GM18505 (cell line): Measurements from ENCODE around the gene RBKS.
"Not testable (repeated sequence)": the region's sequence is repeated elsewhere in the genome, so short reads cannot be mapped to it uniquely, and the experiment has no call there.

Experiments used
- ATAC-seq: cut with Tn5 transposase; IDR thresholded peaks from one replicate; pipeline ENCODE4 v1.9.1; 2021; ENCODE audit not compliant: unreplicated experiment
- POLR2A ChIP-seq: IDR thresholded peaks from 4 replicates; pipeline ENCODE4 v1.6.1; 2011; ENCODE audit warnings: borderline replicate concordance; ENCODE audit not compliant: insufficient read depth, insufficient read length; ENCODE audit errors: extremely low read depth

Gene RBKS

DNA sequence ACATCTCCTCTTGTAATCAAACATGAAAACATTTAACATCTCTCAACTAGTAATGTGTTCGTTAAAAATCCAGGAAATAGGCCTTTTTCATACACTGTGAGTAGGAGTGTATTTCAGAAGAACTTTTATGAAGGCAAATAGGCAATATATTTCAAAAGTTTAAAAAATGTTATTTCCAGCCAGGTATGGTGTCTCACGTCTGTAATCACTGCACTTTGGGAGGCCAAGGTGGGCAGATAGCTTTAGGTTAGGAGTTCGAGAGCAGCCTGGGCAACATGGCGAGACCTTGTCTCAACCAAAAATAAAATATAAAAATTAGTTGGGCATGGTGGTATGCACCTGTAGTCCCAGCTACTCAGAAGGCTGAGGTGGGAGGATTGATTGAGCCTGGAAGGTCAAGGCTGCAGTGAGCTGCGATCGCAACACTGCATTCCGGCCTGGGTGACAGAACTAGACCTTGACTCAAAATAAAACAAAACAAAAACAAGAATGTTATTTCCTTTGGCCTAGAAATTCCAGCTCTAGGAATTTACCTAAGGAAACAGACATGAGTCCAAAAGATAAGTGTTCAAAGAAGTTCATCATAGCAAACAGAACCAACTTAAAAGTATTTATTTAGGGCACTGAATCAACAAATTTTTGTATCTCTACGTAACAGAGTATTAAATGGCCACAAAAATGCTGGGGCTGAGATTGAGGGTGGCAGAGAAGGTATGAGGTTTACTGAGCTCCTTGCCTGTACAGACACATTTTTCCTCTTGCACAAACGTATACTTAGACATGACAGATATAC, 14.9 kb downstream of the RBKS start:
- no peak for ATAC-seq
- TF ChIP-seq POLR2A = no peak

GRCh38 chr2:27873091-27873490, 17.1 kb downstream of the RBKS start:
- ATAC-seq = no peak
- no peak for TF ChIP-seq POLR2A

DNA sequence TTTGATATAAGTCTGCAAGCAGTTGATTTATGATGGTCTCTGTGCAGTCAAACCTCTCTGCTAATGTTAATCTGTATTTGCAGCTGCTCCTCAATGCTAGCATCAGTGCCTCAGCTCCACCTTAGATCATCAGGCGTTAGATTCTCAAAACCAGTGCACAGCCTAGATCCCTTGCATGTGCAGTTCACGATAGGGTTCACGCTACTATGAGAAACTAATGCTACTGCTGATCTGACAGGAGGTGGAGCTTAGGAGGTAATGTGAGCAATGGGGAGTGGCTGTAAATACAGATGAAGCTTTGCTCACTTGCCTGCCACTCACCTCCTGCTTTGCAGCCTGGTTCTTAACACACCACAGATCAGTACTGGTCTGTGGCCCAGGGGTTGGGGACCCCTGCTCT, 18.4 kb downstream of the RBKS start:
- no peak for TF ChIP-seq POLR2A
- ATAC-seq = no peak

DNA sequence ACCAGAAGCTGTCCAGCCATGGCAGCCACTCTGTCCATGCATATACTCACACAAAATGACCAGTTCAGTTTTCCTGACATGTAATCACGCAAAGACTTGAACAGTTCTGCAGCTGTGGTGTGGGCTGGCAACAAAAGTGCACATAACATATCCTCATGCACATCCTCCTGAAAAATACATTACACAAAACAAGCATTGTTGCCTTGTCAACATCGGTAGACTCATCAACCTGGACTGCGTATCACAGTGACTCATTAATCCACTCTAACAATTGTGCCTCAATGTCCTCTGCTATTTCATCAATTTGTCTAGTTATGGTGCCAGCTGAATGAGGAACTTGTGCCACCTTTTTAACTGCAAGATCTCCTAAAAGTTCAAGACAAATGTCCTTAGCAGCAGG, 19.5 kb downstream of the RBKS start:
- ATAC-seq = no peak
- TF ChIP-seq POLR2A = no peak

- ATAC-seq = no peak
- TF ChIP-seq POLR2A = no peak
Measured at GRCh38 chr2:27869763-27870162, 20.4 kb downstream of the RBKS start.

DNA sequence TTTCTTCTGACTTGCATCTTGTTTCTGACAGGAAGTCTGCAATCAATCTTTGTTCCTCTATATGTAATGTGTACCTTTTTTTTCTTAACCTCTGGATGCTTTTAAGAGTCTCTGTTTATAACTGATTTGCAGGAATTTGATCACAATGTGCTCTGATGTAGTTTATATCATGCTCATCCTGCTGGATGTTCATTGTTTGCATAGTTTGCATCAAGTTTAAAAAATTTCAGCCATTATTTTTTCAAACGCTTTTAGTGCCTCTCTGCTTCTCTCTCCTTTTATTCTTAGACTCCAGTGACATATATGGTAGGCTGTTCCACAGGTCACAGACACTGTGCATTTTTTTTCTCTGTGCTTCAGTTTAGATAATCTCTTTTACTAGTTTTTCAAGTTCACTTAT, 23.9 kb downstream of the RBKS start:
- no peak for ATAC-seq
- TF ChIP-seq POLR2A = no peak

DNA sequence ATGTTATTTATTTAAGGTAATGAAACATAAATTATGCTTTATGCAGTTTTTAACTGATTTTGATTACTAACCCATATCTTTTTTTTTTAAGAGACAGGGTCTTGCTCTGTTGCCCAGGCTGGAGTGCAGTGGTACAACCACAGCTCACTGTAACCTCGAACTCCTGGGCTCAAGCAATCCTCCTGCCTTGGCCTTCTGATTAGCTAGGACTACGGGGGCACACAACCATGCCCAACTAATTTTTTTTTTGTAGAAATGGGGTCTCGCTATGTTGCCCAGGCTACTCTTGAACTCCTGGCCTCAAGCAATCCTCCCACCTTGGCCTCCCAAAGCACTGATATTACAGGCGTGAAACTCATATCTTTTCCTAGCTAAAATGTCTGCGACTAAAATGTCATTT, 26.2 kb downstream of the RBKS start:
- not testable (repeated sequence) for ATAC-seq

DNA sequence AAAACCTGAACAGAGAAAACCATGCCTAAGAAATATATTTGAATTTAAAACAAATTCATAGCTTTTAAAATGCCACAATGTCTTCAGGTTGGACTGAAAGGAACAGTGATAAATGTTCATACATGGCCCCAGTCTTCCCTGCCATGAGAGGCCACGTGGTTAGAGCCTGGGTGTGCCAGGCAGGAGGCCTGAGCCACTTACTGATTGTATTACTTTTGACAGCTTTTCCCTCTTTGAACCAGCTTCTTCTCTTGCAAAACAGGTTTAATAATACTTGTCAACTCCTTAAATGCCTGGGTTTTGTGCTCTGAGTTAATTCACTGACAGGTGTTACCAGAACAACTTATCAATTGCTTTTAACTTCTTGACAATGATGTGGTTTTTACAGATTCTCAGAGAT, 27.0 kb downstream of the RBKS start:
- no peak for ATAC-seq
- TF ChIP-seq POLR2A = no peak

- ATAC-seq = no peak
- no peak for TF ChIP-seq POLR2A
Measured at GRCh38 chr2:27860111-27860510, 30.1 kb downstream of the RBKS start.

- no peak for TF ChIP-seq POLR2A
- no peak for ATAC-seq
Measured at GRCh38 chr2:27857417-27858172, 32.6 kb downstream of the RBKS start.

DNA sequence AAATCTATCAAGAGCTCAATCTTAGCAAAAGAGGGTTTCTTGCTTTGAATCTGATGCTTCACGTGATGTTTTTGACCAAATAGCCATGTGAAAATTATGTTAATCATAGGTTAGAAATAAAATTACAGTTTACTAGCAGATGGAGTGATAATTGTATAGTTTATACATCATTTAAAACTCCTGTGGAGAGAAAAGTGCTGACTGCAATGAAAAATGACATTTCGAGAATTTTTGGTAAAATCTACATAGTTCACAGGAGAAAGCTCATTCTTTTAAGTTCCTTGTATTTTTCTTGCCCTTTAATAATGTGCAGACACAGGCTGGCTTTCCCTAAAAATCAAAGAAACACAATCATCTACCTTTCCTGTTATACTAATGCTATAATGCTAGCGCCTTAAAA, 33.2 kb downstream of the RBKS start:
- TF ChIP-seq POLR2A = no peak
- no peak for ATAC-seq

GRCh38 chr2:27856386-27856785, 33.8 kb downstream of the RBKS start:
- no peak for ATAC-seq
- TF ChIP-seq POLR2A = no peak

DNA sequence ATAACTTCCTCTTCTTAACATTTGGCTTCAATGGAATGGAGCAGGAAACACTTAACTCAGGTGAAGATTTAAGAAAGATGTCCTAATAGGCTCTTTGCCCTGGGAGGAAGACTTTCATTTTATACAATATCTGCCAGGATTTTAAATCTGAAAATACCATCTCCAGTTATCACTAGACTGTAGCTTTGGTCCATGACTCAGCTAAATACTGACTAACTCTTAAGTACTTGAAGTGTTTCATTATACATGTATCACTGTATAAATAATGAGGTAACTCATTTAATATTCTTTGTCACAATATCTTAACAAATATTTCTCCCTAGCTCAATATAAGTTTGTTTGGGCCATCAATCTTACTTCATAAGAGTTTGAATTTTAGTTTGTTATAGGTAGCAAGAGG, 34.7 kb downstream of the RBKS start:
- no peak for ATAC-seq
- no peak for TF ChIP-seq POLR2A

DNA sequence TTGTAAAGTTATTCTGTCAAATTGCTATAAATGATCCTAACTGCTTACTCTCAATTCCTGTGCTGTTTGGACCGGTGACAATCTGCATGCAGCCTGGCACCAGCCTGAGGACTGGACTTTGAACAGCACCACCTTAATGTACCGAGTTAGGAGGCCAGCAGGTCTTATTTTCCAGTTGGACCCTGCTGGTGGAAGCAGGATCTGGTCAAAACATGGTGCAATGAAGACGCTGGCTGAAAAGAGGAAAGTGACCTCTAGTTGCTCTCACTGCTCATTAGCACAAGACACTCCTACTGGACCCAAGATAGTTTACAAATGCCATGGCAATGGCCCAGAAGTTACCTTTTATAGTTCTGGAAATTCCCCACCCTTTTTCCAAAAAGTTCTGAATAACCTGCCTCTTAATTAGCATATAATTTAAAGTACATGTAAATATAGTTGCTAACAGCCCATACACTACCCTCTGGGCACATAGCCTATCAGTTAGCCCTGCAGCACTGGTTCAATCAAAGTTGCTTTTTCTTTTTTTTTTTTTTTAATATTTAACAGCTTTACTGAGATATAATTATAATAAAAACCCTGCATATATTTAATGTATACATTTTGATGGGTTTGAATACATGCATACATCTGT, 35.8 kb downstream of the RBKS start:
- no peak for ATAC-seq
- TF ChIP-seq POLR2A = no peak
